Gastrocnemius medialis (tissue), 4 donors: Measurements from ENCODE around the gene SERPINA1.

Source experiments
- POLR2A ChIP-seq, 2 donors: fragments of 450-650 bp; IDR thresholded peaks; one replicate each; pipeline ENCODE4 v1.6.1; 2017; ENCODE audit warnings: antibody characterized with exemption in 2 of 2, mild to moderate bottlenecking in 2 of 2, moderate library complexity in 2 of 2
- TF ChIP-seq, protein P1 (sequence below), 5 experiments: fragments of 450-650 bp in 3 of 5; fragments of 200-600 bp in 2 of 5; sonication (generic) in 2 of 5; IDR thresholded peaks in 4 of 5; conservative IDR thresholded peaks in 1 of 5; 1 replicate in 4 of 5; 2 replicates in 1 of 5; pipeline ENCODE4 v1.5.1; 2016 to 2019; ENCODE audit warnings: antibody characterized with exemption in 5 of 5, mild to moderate bottlenecking in 3 of 5, moderate library complexity in 3 of 5

DNA sequence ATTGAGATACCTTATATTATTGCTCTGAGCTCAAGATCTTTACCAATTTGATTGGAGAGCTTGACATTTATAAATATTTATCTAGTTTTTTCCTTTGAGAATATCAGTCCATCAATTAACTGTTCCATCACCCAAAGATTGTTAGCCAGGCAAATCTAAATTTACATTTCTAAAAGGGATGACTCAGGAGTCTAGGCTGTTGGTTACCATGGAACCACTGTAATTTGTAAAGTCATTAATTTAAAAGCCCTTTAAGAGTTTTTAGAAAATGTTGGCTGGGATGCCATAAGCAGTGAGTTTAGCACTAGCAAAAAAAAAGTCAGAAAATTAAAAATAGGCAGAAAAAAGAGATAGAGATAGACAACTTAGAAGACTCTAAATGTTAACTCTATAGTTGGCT is 19.5 kb upstream of the SERPINA1 start:
- TF ChIP-seq, protein P1, sequence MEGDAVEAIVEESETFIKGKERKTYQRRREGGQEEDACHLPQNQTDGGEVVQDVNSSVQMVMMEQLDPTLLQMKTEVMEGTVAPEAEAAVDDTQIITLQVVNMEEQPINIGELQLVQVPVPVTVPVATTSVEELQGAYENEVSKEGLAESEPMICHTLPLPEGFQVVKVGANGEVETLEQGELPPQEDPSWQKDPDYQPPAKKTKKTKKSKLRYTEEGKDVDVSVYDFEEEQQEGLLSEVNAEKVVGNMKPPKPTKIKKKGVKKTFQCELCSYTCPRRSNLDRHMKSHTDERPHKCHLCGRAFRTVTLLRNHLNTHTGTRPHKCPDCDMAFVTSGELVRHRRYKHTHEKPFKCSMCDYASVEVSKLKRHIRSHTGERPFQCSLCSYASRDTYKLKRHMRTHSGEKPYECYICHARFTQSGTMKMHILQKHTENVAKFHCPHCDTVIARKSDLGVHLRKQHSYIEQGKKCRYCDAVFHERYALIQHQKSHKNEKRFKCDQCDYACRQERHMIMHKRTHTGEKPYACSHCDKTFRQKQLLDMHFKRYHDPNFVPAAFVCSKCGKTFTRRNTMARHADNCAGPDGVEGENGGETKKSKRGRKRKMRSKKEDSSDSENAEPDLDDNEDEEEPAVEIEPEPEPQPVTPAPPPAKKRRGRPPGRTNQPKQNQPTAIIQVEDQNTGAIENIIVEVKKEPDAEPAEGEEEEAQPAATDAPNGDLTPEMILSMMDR (IDR thresholded peaks at IDR 0.05 in 4 of 5, conservative IDR thresholded peaks at IDR 0.05 in 1 of 5) = no peak
- TF ChIP-seq POLR2A (IDR thresholded peaks at IDR 0.05) = no peak
